GM19395 (cell line): ENCODE results near the gene MYOT.
"Not testable (repeated sequence)": the region's sequence is repeated elsewhere in the genome, so short reads cannot be mapped to it uniquely, and the experiment has no call there.

Experiments used
- ATAC-seq: cut with Tn5 transposase; IDR thresholded peaks from one replicate; pipeline ENCODE4 v1.9.1; 2021; ENCODE audit warnings: mild to moderate bottlenecking, moderate library complexity; ENCODE audit not compliant: unreplicated experiment

The MYOT gene

DNA sequence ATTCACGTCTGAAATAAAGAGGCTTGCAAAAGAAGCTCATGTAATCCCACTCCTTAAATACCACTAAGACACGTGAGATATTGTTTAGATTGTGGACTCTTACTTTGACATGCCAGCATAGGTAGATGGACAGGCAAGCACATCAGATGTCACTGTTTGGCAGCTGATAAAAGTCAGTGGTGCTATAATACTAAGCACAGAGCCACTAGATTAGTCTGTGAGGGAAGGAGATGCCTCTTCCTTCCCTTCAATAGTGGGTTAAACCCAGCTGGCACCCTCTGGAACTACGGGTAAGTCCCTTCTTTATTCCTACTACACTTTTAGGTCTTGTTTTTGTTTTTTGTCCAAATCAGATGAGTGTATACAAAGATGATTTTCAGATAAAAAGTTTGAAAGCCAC is at the start of gene MYOT:
MYOT (plus strand) TSS at position 197 of the 400 bp plus-strand sequence. CDS start 2,792 bp downstream, outside the sequence.
- ATAC-seq, result no peak

DNA sequence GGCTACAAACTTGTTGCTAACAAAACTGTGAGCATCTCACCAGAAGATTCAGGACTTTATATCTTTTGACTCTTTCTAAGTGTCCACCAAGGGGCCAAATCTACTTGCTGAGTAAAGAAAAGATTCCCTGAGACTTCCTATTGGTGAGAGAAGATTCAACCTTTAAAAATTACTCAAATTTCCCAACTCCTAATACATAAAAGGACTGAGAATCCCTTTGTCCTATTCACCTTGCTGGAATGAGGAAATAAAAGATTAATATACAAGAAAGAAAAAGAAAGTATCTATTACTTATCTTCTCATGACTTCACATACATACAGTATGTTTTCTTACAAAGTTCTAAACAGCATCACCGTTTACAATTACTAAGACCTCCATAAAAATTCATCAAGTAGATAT is 47.9 kb upstream of the MYOT start:
- ATAC-seq, result no peak

- ATAC-seq, result no peak
Observed at GRCh38 chr5:137822158-137822764, 45.4 kb upstream of the MYOT start.

GRCh38 chr5:137822984-137823383 is 44.7 kb upstream of the MYOT start:
- no peak for ATAC-seq

DNA sequence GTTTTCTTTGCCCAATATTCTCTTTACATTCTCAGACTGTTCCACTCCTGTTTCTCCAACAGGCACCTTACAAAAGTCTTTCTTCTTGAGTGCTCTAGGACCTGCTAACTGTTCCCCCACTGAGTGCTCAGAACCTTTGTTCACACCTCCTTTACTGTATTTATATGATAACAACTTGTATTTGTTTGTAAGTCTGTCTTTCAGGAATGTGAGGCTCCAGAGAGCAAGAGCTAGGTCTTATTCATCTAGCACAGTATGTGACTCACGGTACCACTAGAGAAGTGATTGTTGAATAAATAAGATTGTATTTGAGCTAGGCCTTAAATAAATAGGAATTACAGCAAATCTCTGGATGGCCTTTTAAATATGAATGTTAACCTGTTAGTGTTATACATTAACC is 42.5 kb upstream of the MYOT start:
- no peak for ATAC-seq

DNA sequence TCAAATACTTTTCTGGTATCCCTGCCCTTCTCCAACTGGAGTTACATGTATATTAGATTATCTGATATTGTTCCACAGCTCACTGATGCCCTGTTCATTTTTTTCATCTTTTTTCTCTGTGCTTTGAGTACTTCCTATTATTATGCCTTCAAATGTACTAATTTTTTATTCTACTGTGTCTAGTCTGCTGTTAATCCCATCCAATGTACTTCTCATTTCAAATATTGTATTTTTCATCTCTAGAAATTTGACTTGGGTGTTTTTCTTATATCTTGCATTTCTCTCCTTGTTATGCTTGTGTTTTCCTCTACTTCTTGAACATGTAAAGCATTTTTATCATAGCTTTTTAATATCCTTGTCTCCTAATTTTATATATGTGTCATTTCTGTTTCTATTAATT is 41.6 kb upstream of the MYOT start:
- ATAC-seq, result no peak

GRCh38 chr5:137828180-137828579 is 39.5 kb upstream of the MYOT start:
- no peak for ATAC-seq

- ATAC-seq, result no peak
Observed at GRCh38 chr5:137828664-137829063, 39.0 kb upstream of the MYOT start.

GRCh38 chr5:137831105-137831504 is 36.6 kb upstream of the MYOT start:
- ATAC-seq, result no peak

DNA sequence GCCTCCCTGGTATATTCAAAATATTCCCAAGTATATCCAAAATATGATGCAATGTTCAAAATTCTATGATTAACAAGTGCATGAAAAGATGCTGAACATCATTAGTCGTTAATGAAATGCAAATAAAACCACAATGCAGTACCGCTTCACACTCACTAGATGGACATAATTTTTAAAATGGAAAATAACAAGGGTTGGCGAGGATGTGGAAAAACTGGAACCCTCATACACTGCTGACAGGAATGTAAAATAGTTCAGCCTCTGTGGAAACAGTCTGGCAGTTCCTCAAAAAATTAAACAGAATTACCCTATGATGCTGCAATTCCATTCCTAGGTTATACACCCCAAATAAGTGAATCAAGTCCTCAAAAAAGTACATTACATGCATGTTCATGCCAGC is 36.1 kb upstream of the MYOT start:
- ATAC-seq, result no peak

DNA sequence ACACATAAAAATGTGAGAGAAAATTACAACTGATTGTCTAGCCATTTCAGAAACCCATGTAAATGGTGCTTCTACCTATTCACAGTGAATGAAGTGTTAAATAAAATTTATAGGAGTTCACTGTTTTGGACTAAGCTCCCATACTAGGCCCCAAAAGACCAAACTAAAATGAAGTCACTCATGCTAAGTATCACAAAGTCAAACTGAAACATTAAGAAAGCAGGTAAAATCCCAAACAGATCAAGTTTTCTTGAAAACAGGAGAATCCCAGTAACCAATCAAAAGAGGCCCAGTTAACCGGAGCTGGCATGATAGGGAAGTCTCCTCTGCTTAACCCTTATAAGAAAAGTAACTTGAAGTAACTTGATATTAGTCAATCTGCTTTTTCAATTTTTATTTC is 35.2 kb upstream of the MYOT start:
- ATAC-seq, result no peak

DNA sequence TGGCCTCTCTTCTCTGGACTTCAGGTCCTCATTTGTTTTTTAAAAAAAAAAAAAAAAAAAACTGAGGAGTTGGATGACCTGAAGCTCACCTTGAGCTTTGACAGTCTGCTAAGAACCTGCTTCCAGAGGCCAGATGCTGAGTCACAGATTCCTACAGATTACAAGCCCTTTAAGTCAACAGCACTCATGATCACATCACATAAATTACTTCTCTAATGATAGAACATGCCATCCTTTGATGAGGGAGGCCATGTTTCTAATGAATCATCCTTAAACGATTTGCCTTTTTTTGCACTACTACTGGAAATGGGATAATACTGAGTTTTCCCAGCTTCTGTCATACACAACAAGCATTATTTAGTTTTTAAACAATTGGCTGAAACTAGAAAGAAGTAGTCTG is 34.2 kb upstream of the MYOT start:
- no peak for ATAC-seq

- ATAC-seq, result no peak
Observed at GRCh38 chr5:137834498-137835049, 33.1 kb upstream of the MYOT start.

- ATAC-seq, result no peak
Observed at GRCh38 chr5:137836298-137836697, 31.4 kb upstream of the MYOT start.

GRCh38 chr5:137836997-137837396 is 30.7 kb upstream of the MYOT start:
- ATAC-seq, result no peak

GRCh38 chr5:137837491-137838394 is 29.9 kb upstream of the MYOT start:
- no peak for ATAC-seq

DNA sequence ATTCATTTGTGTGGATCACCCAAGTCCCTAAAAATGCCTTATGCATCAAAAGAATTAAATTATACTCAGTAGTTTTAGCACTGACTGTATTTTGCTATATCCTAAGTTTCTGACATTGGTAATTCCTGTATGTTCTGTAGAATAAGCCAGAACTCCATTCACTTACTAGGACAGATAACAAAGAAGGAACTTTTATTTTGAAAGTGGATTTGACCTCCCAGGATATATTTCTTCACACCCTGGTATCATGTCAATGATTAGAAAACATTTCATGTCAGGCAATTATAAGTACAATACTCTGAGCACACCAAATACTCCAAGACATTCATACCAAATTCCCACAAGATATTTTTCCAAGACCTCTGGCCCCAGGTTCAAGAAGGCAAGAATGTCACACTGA is 28.7 kb upstream of the MYOT start:
- no peak for ATAC-seq

DNA sequence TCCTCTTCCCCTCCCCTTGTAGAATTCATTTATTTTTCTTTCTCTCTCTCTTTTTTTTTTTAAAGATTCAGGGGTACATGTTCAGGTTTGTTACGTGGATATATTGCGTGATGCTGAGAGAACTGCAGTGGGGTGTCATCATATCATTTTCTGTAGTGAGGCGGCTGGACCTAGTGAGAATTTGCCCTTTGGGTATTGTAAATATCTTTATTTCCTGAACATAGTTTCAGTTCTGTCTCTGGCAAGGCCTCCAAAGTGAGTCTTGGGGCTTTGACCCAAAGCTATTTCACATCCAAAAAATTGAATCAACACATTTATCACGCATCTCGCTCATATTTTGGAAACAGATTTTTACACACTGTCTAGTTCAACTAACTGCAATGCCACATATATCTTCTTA is 25.4 kb upstream of the MYOT start:
- ATAC-seq, result no peak

- ATAC-seq, result no peak
Observed at GRCh38 chr5:137843676-137844299, 23.9 kb upstream of the MYOT start.

DNA sequence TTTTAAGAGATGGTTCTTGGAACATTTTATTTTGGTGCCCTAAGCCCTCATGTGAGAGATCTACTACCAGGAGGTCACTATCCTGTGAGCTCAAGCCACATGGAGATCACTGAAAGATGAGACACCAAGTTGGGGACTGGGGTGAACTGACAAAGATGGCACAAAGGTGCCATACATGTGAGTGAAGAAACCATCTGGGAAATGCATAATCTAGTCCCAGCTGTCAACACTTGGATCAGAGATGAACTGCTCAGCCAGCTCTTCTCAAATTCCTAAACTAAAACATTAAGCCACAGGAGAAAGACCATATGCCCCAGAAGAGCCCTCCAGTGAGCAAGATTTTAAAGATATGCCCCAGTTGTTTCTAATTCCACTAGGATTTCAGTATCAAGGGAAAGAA is 22.2 kb upstream of the MYOT start:
- no peak for ATAC-seq

GRCh38 chr5:137847687-137848086 is 20.0 kb upstream of the MYOT start:
- ATAC-seq, result no peak

DNA sequence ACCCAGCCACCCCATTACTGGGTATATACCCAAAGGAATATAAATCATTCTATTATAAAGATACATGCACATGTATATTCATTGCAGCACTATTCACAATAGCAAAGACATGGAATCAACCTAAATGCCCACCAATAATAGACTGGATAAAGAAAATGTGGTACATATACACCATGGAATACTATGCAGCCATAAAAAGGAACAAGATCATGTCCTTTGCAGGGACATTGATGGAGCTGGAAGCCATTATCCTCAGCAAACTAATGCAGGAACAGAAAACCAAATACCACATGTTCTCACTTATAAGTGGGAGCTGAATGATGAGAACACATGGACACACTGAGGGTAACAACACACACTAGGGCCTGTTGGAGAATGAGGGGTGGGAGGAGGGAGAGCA is 14.5 kb upstream of the MYOT start:
- not testable (repeated sequence) for ATAC-seq
